ENCODE measurements around the gene GBF1.
A peak's percentile ranks its signal among the peaks of the same experiment; 100 is the strongest.

DNA sequence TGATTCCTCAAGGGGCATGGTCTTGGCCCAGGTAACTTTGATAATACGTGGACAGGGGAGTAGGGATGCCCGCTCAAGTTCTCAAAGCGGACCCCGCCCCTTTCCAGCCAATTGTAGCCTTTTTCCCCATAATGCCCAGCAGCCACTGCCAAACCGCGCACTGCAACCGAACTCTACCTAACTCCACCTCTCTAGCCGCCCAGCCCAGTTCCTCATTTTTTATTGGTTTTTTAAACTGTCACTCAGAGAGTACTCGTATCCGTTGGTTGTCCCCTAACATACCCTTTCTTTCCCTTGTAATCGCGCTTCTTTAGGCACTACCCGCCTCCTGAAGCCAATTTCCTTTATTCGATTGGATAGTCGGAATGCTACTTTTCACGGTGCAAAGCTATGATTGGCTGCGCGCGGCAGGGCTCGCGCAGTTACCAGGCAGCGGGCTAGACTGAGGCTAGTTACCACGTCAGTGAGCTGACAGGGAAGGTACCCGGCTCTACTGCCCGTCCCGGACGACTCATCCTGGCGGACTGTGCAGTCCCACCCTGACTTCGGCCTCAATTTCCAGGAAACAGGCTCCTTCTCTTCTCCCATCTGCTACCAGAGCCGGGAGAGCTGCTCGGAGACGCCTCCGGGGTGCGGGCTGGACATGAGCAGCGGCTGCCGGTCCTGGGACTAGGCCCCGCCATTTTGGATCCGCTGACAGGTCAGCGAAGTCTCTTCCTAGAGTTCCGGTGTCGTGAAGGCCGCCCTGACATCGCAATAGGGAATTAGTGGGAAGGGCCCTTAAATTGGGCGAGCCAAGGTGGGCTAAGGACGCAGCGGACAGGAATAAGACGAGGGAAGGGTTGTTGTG, at the start of gene GBF1:
- TF ChIP-seq JUND (IDR thresholded peaks at IDR 0.05): no peak
- TF ChIP-seq, protein P1, sequence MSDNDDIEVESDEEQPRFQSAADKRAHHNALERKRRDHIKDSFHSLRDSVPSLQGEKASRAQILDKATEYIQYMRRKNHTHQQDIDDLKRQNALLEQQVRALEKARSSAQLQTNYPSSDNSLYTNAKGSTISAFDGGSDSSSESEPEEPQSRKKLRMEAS (IDR thresholded peaks at IDR 0.05; ENCODE audit: low read depth): peak; percentile 51; the same call in 1 of the 2 replicates
- TF ChIP-seq TCF12 (IDR thresholded peaks at IDR 0.05): no peak
